Thyroid gland (tissue), 4 donors: ENCODE measurements around the gene FMR1NB. TPM values are rescaled to one million over a fixed set of nuclear protein-coding genes. Genes with fewer than 3 reads are reported as not detected.
A peak's percentile ranks its signal among the peaks of the same experiment; 100 is the strongest.

ENCODE experiments used
- DNase-seq, 2 donors: peaks; one replicate each; pipeline ENCODE4 v3.0.0-alpha.2; 2019
- H3K27ac ChIP-seq, 3 donors: fragments of 200-600 bp; sonication (generic); 1 replicate in 2 of 3; 2 replicates in 1 of 3; pipeline ENCODE4 v1.5.1; 2016 to 2019; ENCODE audit warnings: mild to moderate bottlenecking in 1 of 3, moderate library complexity in 1 of 3
- H3K27me3 ChIP-seq: fragments of 200-600 bp; sonication (generic); one replicate; pipeline ENCODE4 v1.5.1; 2019
- H3K36me3 ChIP-seq, 2 donors: fragments of 200-600 bp; sonication (generic); one replicate each; pipeline ENCODE4 v1.5.1; 2016 to 2019
- H3K4me1 ChIP-seq, 2 donors: fragments of 200-600 bp; sonication (generic); one replicate each; pipeline ENCODE4 v1.5.1; 2017 to 2019
- H3K4me3 ChIP-seq, 3 donors: fragments of 200-600 bp; sonication (generic); replicated peaks in 1 of 3; 1 replicate in 2 of 3; 2 replicates in 1 of 3; pipeline ENCODE4 v1.5.1; 2016; ENCODE audit warnings: mild to moderate bottlenecking in 1 of 3
- H3K9me3 ChIP-seq: fragments of 200-600 bp; sonication (generic); one replicate; pipeline ENCODE4 v1.5.1; 2017
- CTCF ChIP-seq, 6 experiments: fragments of 200-600 bp in 3 of 6; fragments of 450-650 bp in 3 of 6; sonication (generic) in 3 of 6; IDR thresholded peaks; one replicate each; pipeline ENCODE4 v1.5.1; 2016 to 2019; ENCODE audit warnings: antibody characterized with exemption in 6 of 6, mild to moderate bottlenecking in 2 of 6, inconsistent platforms in 1 of 6, moderate library complexity in 1 of 6
- POLR2A ChIP-seq, 2 donors: fragments of 450-650 bp; IDR thresholded peaks; one replicate each; pipeline ENCODE4 v1.6.1; 2017; ENCODE audit warnings: antibody characterized with exemption in 2 of 2, mild to moderate bottlenecking in 2 of 2, moderate library complexity in 1 of 2
- WGBS, 2 donors: methylation state at CpG; one replicate each; pipeline ENCODE4 v1.1.5; 2017; 5-methylcytosine and 5-hydroxymethylcytosine counted together
- intact Hi-C: fragments of 100-400 bp; cut with DNase I; formaldehyde crosslinking; loops from one replicate; pipeline ENCODE4 v1.15.1; 2023
- total RNA-seq, 4 donors: library from RNA; depleted of rRNA; stranded (reverse); fragments of >200 nt; gene quantifications; one replicate each; pipeline ENCODE4 v1.2.3, GENCODE V29; 2016

FMR1NB gene
- total RNA-seq, 4 donors from 2014 or later: 0.67 TPM; not detected in 3

DNA sequence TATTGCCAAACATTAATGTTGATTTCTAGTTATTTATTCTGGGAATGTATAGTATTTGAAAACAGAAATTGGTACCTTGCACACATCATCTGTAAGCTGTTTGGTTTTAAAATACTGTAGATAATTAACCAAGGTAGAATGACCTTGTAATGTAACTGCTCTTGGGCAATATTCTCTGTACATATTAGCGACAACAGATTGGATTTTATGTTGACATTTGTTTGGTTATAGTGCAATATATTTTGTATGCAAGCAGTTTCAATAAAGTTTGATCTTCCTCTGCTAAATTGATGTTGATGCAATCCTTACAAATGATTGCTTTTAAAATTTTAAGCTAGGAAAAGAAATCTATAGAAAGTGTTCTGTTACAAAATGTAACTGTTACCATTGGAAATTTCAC, 30.8 kb upstream of the FMR1NB start:
- no peak overlapping the region for H3K27ac ChIP-seq
- peaks cover 4 to 10% of the 10 kb centered on the region in 2 donors for H3K36me3 ChIP-seq
- intact Hi-C loops: no loop called here
- H3K4me3 ChIP-seq: no peak overlapping the region
- no peaks in the 10 kb centered on the region for H3K4me1 ChIP-seq
- H3K27me3 ChIP-seq: no peaks in the 10 kb centered on the region
- no peaks in the 10 kb centered on the region for H3K9me3 ChIP-seq
- TF ChIP-seq CTCF (IDR thresholded peaks at IDR 0.05) (no peak), POLR2A (IDR thresholded peaks at IDR 0.05) (no peak)
- DNase-seq: no peak
- 100% methylated on average over 1 of the region's 1 CpG for WGBS, 2 donors

DNA sequence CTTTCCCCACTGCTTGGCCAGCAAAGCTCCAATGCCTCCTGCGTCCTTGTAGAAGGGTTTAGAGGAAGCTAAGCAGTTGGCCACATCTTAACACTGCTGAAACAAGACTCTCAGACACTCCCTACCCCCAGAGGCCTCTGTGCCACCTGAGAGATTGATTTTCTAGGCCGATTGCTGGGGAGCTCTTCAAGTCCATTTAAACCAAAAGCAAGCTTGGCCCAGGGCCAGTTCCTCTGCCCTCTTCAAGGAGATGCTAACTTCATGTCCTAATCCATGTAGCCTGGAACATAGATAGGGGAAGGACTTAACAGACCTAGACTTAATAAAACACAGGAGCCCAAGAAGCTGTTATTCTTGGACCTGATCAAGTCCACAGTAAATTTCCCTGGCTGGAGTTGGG, 27.2 kb upstream of the FMR1NB start:
- intact Hi-C loops: no loop called here
- no peaks in the 10 kb centered on the region for H3K36me3 ChIP-seq

GRCh38 chrX:147957291-147957690, 23.8 kb upstream of the FMR1NB start:
- intact Hi-C loops: no loop called here
- Histone ChIP-seq H3K9me3 (no peaks in the 10 kb centered on the region), H3K27ac (no peak overlapping the region), H3K4me3 (no peak overlapping the region), H3K4me1 (no peaks in the 10 kb centered on the region), H3K36me3 (no peaks in the 10 kb centered on the region), H3K27me3 (no peaks in the 10 kb centered on the region)
- WGBS, 2 donors: 75 to 88% methylated on average over 1 to 2 of the region's 2 CpGs
- no peak for TF ChIP-seq POLR2A (IDR thresholded peaks at IDR 0.05)
- no peak for TF ChIP-seq CTCF (IDR thresholded peaks at IDR 0.05)
- no peak for DNase-seq

More for the DNA sequence above, 27.2 kb upstream of the FMR1NB start:
- TF ChIP-seq CTCF (IDR thresholded peaks at IDR 0.05) (no peak), POLR2A (IDR thresholded peaks at IDR 0.05) (no peak)
- no peak overlapping the region for H3K27ac ChIP-seq
- no peak overlapping the region for H3K4me3 ChIP-seq
- peak; percentile 26 to 45 for DNase-seq
- 46 to 80% methylated on average over 1 to 2 of the region's 2 CpGs for WGBS, 2 donors
- no peaks in the 10 kb centered on the region for H3K9me3 ChIP-seq
- no peaks in the 10 kb centered on the region for H3K27me3 ChIP-seq
- H3K4me1 ChIP-seq: no peaks in the 10 kb centered on the region

DNA sequence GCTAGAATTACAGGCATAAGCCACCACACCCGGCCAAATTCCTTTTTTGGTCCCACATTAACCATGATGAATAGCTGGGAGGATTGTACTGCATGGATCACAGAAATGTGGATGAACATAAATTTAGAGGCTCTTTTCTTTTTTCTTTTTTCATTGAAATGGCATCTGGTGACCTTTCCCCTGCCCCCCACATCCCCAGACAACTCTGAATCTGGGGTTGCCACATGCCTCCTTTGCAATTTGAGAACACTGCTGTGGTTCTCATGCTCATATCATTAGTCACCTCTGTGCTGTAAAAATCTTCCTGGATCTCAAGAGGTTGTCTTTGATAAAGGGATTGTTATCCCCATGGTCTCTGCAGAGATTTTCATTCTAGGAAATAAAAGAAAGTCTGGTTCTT, 22.8 kb upstream of the FMR1NB start:
- WGBS, 2 donors: 81 to 92% methylated on average over 1 of the region's 1 CpG
- Histone ChIP-seq H3K9me3 (no peaks in the 10 kb centered on the region), H3K27me3 (no peaks in the 10 kb centered on the region), H3K36me3 (no peaks in the 10 kb centered on the region), H3K4me3 (no peak overlapping the region), H3K27ac (no peak overlapping the region), H3K4me1 (no peaks in the 10 kb centered on the region)
- intact Hi-C loops: no loop called here
- TF ChIP-seq CTCF (IDR thresholded peaks at IDR 0.05): no peak
- TF ChIP-seq POLR2A (IDR thresholded peaks at IDR 0.05): no peak
- DNase-seq: no peak

GRCh38 chrX:147960722-147961121, 20.4 kb upstream of the FMR1NB start:
- 93 to 96% methylated on average over 2 of the region's 2 CpGs for WGBS, 2 donors
- Histone ChIP-seq H3K36me3 (no peaks in the 10 kb centered on the region), H3K27ac (no peak overlapping the region), H3K9me3 (no peaks in the 10 kb centered on the region), H3K27me3 (no peaks in the 10 kb centered on the region), H3K4me3 (no peak overlapping the region), H3K4me1 (no peaks in the 10 kb centered on the region)
- intact Hi-C loops: no loop called here
- DNase-seq: no peak
- no peak for TF ChIP-seq CTCF (IDR thresholded peaks at IDR 0.05)
- TF ChIP-seq POLR2A (IDR thresholded peaks at IDR 0.05): no peak
